Left hindlimb (tissue), 1 donor: ENCODE data around the gene L3MBTL4.
"Not testable (repeated sequence)": the region's sequence is repeated elsewhere in the genome, so short reads cannot be mapped to it uniquely, and the experiment has no call there.

ENCODE experiments used
- DNase-seq: peaks from one replicate; pipeline ENCODE4 v3.0.0-alpha.2; 2018

L3MBTL4 gene

GRCh38 chr18:6414723-6415417 is at the start of gene L3MBTL4:
TSS of gene L3MBTL4 (minus strand) at chr18:6414911. CDS start at chr18:6311625, 103,286 bp downstream.
- DNase-seq: no peak

GRCh38 chr18:6452194-6452593 is 37.5 kb upstream of the L3MBTL4 start:
- no peak for DNase-seq

GRCh38 chr18:6449213-6449612 is 34.5 kb upstream of the L3MBTL4 start:
- no peak for DNase-seq

GRCh38 chr18:6444466-6445228 is 29.9 kb upstream of the L3MBTL4 start:
- DNase-seq: no peak

GRCh38 chr18:6441200-6441599 is 26.5 kb upstream of the L3MBTL4 start:
- DNase-seq: no peak

- no peak for DNase-seq
Measured at GRCh38 chr18:6437937-6438818, 23.5 kb upstream of the L3MBTL4 start.

- no peak for DNase-seq
Measured at GRCh38 chr18:6435731-6436130, 21.0 kb upstream of the L3MBTL4 start.

GRCh38 chr18:6434987-6435709 is 20.4 kb upstream of the L3MBTL4 start:
- no peak for DNase-seq

- DNase-seq: no peak
Measured at GRCh38 chr18:6434481-6434880, 19.8 kb upstream of the L3MBTL4 start.

GRCh38 chr18:6431659-6432318 is 17.1 kb upstream of the L3MBTL4 start:
- DNase-seq: no peak

- DNase-seq: no peak
Measured at GRCh38 chr18:6428851-6429395, 14.2 kb upstream of the L3MBTL4 start.

- DNase-seq: no peak
Measured at GRCh38 chr18:6427286-6427685, 12.6 kb upstream of the L3MBTL4 start.

GRCh38 chr18:6423289-6423688 is 8.6 kb upstream of the L3MBTL4 start:
- DNase-seq: no peak

- DNase-seq: peak; percentile 70
Measured at GRCh38 chr18:6414118-6414722, 491 bp downstream of the L3MBTL4 start.

GRCh38 chr18:6413579-6414117 is 1.1 kb downstream of the L3MBTL4 start:
- no peak for DNase-seq

GRCh38 chr18:6412933-6413472 is 1.7 kb downstream of the L3MBTL4 start:
- no peak for DNase-seq

GRCh38 chr18:6411382-6411781 is 3.3 kb downstream of the L3MBTL4 start:
- DNase-seq: no peak

- DNase-seq: no peak
Measured at GRCh38 chr18:6409933-6410332, 4.8 kb downstream of the L3MBTL4 start.

GRCh38 chr18:6408543-6408942 is 6.2 kb downstream of the L3MBTL4 start:
- not testable (repeated sequence) for DNase-seq

- DNase-seq: no peak
Measured at GRCh38 chr18:6406910-6407470, 7.7 kb downstream of the L3MBTL4 start.
